Measurements from ENCODE around the gene ADCY5. TPM values are rescaled to one million over a fixed set of nuclear protein-coding genes. Genes with fewer than 3 reads are reported as not detected.

ADCY5 gene
- total RNA-seq, 1 experiment from 2014 or later: 0.49 TPM

GRCh38 chr3:123343296-123344174, 105.4 kb downstream of the ADCY5 start (continued):
- TF ChIP-seq, protein P1, sequence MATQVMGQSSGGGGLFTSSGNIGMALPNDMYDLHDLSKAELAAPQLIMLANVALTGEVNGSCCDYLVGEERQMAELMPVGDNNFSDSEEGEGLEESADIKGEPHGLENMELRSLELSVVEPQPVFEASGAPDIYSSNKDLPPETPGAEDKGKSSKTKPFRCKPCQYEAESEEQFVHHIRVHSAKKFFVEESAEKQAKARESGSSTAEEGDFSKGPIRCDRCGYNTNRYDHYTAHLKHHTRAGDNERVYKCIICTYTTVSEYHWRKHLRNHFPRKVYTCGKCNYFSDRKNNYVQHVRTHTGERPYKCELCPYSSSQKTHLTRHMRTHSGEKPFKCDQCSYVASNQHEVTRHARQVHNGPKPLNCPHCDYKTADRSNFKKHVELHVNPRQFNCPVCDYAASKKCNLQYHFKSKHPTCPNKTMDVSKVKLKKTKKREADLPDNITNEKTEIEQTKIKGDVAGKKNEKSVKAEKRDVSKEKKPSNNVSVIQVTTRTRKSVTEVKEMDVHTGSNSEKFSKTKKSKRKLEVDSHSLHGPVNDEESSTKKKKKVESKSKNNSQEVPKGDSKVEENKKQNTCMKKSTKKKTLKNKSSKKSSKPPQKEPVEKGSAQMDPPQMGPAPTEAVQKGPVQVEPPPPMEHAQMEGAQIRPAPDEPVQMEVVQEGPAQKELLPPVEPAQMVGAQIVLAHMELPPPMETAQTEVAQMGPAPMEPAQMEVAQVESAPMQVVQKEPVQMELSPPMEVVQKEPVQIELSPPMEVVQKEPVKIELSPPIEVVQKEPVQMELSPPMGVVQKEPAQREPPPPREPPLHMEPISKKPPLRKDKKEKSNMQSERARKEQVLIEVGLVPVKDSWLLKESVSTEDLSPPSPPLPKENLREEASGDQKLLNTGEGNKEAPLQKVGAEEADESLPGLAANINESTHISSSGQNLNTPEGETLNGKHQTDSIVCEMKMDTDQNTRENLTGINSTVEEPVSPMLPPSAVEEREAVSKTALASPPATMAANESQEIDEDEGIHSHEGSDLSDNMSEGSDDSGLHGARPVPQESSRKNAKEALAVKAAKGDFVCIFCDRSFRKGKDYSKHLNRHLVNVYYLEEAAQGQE (IDR thresholded peaks at IDR 0.05; ENCODE audit: low read depth): no peak
- TF ChIP-seq ELF1 (IDR thresholded peaks at IDR 0.05; ENCODE audit: borderline replicate concordance, low read depth): no peak
- TF ChIP-seq, protein P2, sequence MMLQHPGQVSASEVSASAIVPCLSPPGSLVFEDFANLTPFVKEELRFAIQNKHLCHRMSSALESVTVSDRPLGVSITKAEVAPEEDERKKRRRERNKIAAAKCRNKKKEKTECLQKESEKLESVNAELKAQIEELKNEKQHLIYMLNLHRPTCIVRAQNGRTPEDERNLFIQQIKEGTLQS (IDR thresholded peaks at IDR 0.05): no peak
- no peak for TF ChIP-seq POLR2AphosphoS5 (IDR thresholded peaks at IDR 0.05; ENCODE audit: low read depth, low read length)

DNA sequence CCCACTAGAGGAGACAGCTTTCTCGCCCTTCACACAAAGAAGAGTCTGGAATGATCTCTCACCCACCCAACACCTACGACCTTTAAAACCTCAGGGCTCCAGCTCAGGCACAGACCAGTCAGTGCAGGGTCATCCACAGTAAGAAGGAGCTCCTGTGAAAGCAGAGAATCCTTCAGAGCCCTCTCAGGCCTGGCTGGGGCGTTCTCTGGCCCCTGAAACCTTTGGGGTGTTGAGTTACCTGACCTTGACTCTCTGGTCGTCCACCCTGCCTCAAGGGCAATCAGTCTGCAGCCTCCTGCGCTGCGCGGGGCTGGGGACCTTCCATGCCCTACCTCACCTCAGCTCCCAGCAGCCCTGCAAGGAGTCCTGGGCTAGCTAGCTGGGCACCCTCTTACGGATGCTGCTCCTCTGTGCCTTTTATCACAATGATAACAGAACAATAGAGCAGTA, 106.2 kb downstream of the ADCY5 start:
- CTCF ChIA-PET: no interaction called here
- no peak for TF ChIP-seq TCF7L2 (IDR thresholded peaks at IDR 0.05; ENCODE audit: borderline replicate concordance, extremely low read depth, insufficient read depth, insufficient read length)
- TF ChIP-seq SRF (IDR thresholded peaks at IDR 0.05; ENCODE audit: low read depth): no peak
- no peak for TF ChIP-seq CEBPB (IDR thresholded peaks at IDR 0.05; ENCODE audit: low read depth)
- TF ChIP-seq ZFX (IDR thresholded peaks at IDR 0.05): no peak
- TF ChIP-seq JUND (IDR thresholded peaks at IDR 0.05): no peak
- TF ChIP-seq EGR1 (IDR thresholded peaks at IDR 0.05; ENCODE audit: low read depth): no peak
- no peak for TF ChIP-seq POLR2A (IDR thresholded peaks at IDR 0.05; ENCODE audit: borderline replicate concordance, extremely low read depth, insufficient read depth, insufficient read length)
- no peak for TF ChIP-seq MAX (IDR thresholded peaks at IDR 0.05)
- TF ChIP-seq ZNF274 (IDR thresholded peaks at IDR 0.05; ENCODE audit: low read depth, low read length): no peak
- TF ChIP-seq EZH2phosphoT487 (IDR thresholded peaks at IDR 0.05; ENCODE audit: borderline replicate concordance): no peak
- no peak for TF ChIP-seq YY1 (IDR thresholded peaks at IDR 0.05; ENCODE audit: extremely low read depth, insufficient replicate concordance, low read depth, low read length)
- TF ChIP-seq, protein P1 (IDR thresholded peaks at IDR 0.05; ENCODE audit: low read depth): no peak
- TF ChIP-seq ELF1 (IDR thresholded peaks at IDR 0.05; ENCODE audit: borderline replicate concordance, low read depth): no peak
- TF ChIP-seq POLR2AphosphoS5 (IDR thresholded peaks at IDR 0.05; ENCODE audit: low read depth, low read length): no peak
- no peak for TF ChIP-seq SP1 (IDR thresholded peaks at IDR 0.05; ENCODE audit: low read depth)
- no peak for TF ChIP-seq CBX3 (IDR thresholded peaks at IDR 0.05; ENCODE audit: low read depth)

More for the DNA sequence above, 106.2 kb downstream of the ADCY5 start:
- no peak overlapping the region for H3K4me3 ChIP-seq (replicated peaks in 1 of 2; ENCODE audit: low read depth in 1 of 2, low read length in 2 of 2)
- no peaks in the 10 kb centered on the region for H3K9me2 ChIP-seq (ENCODE audit: insufficient read depth)
- intact Hi-C loops (cut with micrococcal nuclease): loop anchor here (5.0 kb wide), 1 partner anchor 150 kb away; no protein-coding TSS in a partner anchor
- no peaks in the 10 kb centered on the region for H4K20me1 ChIP-seq (ENCODE audit: insufficient read depth)
- H3K4me1 ChIP-seq (ENCODE audit: control insufficient read depth in 1 of 2, insufficient read depth in 2 of 2, low read length in 2 of 2): peaks cover 2 to 6% of the 10 kb centered on the region in 2 experiments; a peak in 2 of 4 replicates
- no peak overlapping the region for H2AFZ ChIP-seq (ENCODE audit: low read depth, low read length, poor library complexity, severe bottlenecking)
- ATAC-seq (no peak), DNase-seq (ENCODE audit: low read depth, low spot score) (no peak)
- RAD21 ChIA-PET (ENCODE audit: low non-redundant PET in 1 of 2, low total read pairs in 2 of 2, uncharacterized antibody in 2 of 2, unreplicated experiment in 2 of 2): no interaction called here
- H3K36me3 ChIP-seq (ENCODE audit: control insufficient read depth in 1 of 2, insufficient read depth in 2 of 2, low read length in 2 of 2): no peaks in the 10 kb centered on the region
- H3K9me3 ChIP-seq (ENCODE audit: control insufficient read depth in 1 of 2, insufficient read depth in 1 of 2, low read depth in 1 of 2, low read length in 2 of 2): no peaks in the 10 kb centered on the region
- POLR2A ChIA-PET: no interaction called here
- H3K79me2 ChIP-seq (ENCODE audit: insufficient read depth, low read length): no peaks in the 10 kb centered on the region
- no peak overlapping the region for H3K27ac ChIP-seq (ENCODE audit: low read depth, low read length)
- H3K9ac ChIP-seq (ENCODE audit: low read length): no peak overlapping the region
- no peak overlapping the region for H3K4me2 ChIP-seq (ENCODE audit: low read length)
- BruUV-seq (replicated peaks): no TSS peak
- no peaks in the 10 kb centered on the region; the same call in 1 of the 2 replicates for H3K27me3 ChIP-seq (ENCODE audit: insufficient read depth, low read length)
